PC-3 (cell line): ENCODE results near the gene RBPMS2. TPM values are rescaled to one million over a fixed set of nuclear protein-coding genes. Genes with fewer than 3 reads are reported as not detected.
"Not testable (repeated sequence)": the region's sequence is repeated elsewhere in the genome, so short reads cannot be mapped to it uniquely, and the experiment has no call there.

ENCODE experiments used
- ATAC-seq: fragments of 200-7000 bp; cut with Tn5 transposase; 2 replicates; pipeline ENCODE4 v1.9.1; 2020; ENCODE audit warnings: mild to moderate bottlenecking, moderate library complexity
- BruUV-seq: library from RNA; stranded (reverse); fragments of 400-500 nt; replicated peaks from 2 replicates; lab custom pipeline; 2021; lab: Mats Ljungman, UMichigan
- CTCF ChIA-PET: fragments of 300-600 bp; sonication (Branson Sonifier 250); formaldehyde crosslinking; loops from one replicate; lab custom pipeline; 2022; ENCODE audit warnings: antibody characterized with exemption; lab: Charles Lee
- POLR2A ChIA-PET: fragments of 300-600 bp; sonication (Branson Sonifier 250); formaldehyde crosslinking; loops from one replicate; lab custom pipeline; 2022; ENCODE audit warnings: antibody characterized with exemption; ENCODE audit not compliant: unreplicated experiment; lab: Charles Lee
- DNase-seq: peaks from one replicate; pipeline ENCODE4 v3.0.0-alpha.2; 2015
- H2AFZ ChIP-seq: fragments of 300-600 bp; sonication (generic); 2 replicates; pipeline ENCODE4 v1.6.0; 2016; ENCODE audit warnings: antibody characterized with exemption, low read length
- H3F3A ChIP-seq: fragments of 300-600 bp; sonication (generic); one replicate; pipeline ENCODE4 v1.6.0; 2017; ENCODE audit warnings: antibody characterized with exemption, low read length, control low read depth, mild to moderate bottlenecking; ENCODE audit not compliant: unreplicated experiment
- H3K27ac ChIP-seq: fragments of 300-600 bp; sonication (generic); 2 replicates; pipeline ENCODE4 v1.5.1; 2016; ENCODE audit warnings: mild to moderate bottlenecking, low read length
- H3K27me3 ChIP-seq: fragments of 300-600 bp; sonication (generic); 2 replicates; pipeline ENCODE4 v1.6.1; 2016; ENCODE audit warnings: low read length, mixed read lengths
- H3K36me3 ChIP-seq: fragments of 300-600 bp; sonication (generic); 2 replicates; pipeline ENCODE4 v1.6.1; 2016; ENCODE audit warnings: low read depth, mixed run types, low read length, mixed read lengths
- H3K4me1 ChIP-seq: fragments of 300-600 bp; sonication (generic); 2 replicates; pipeline ENCODE4 v1.5.1; 2016; ENCODE audit warnings: low read length; ENCODE audit not compliant: insufficient read depth
- H3K4me2 ChIP-seq: fragments of 300-600 bp; sonication (generic); 2 replicates; pipeline ENCODE4 v1.6.0; 2016; ENCODE audit warnings: low read length
- H3K4me3 ChIP-seq: fragments of 300-600 bp; sonication (generic); 2 replicates; pipeline ENCODE4 v1.5.1; 2016; ENCODE audit warnings: mild to moderate bottlenecking, low read length, mixed read lengths
- H3K79me2 ChIP-seq: fragments of 300-600 bp; sonication (generic); 2 replicates; pipeline ENCODE4 v1.6.1; 2017; ENCODE audit warnings: low read length, mixed read lengths
- H3K9ac ChIP-seq: fragments of 300-600 bp; sonication (generic); 2 replicates; pipeline ENCODE4 v1.6.0; 2016; ENCODE audit warnings: mild to moderate bottlenecking, low read length
- H3K9me2 ChIP-seq: fragments of 300-600 bp; sonication (generic); replicated peaks from 2 replicates; pipeline ENCODE4 v1.6.1; 2016; ENCODE audit warnings: mixed run types, low read length, mixed read lengths
- H3K9me3 ChIP-seq: fragments of 300-600 bp; sonication (generic); 2 replicates; pipeline ENCODE4 v1.6.1; 2016; ENCODE audit warnings: low read length, mixed read lengths
- H4K20me1 ChIP-seq: fragments of 300-600 bp; sonication (generic); 2 replicates; pipeline ENCODE4 v1.6.1; 2016; ENCODE audit warnings: low read length, mixed read lengths
- CTCF ChIP-seq: fragments of 300-600 bp; sonication (generic); conservative IDR thresholded peaks from 2 replicates; pipeline ENCODE4 v1.5.1; 2017; ENCODE audit warnings: antibody characterized with exemption, low read depth, mild to moderate bottlenecking, low read length
- EZH2 ChIP-seq: fragments of 300-600 bp; sonication (generic); IDR thresholded peaks from one replicate; pipeline ENCODE4 v1.6.1; 2017; ENCODE audit warnings: antibody characterized with exemption, mild to moderate bottlenecking, low read length; ENCODE audit not compliant: unreplicated experiment
- EZH2phosphoT487 ChIP-seq: fragments of 300-600 bp; sonication (generic); IDR thresholded peaks from 2 replicates; pipeline ENCODE4 v1.6.1; 2018; ENCODE audit warnings: mild to moderate bottlenecking, antibody characterized with exemption, low read length, borderline replicate concordance
- intact Hi-C: fragments of 100-400 bp; cut with micrococcal nuclease; formaldehyde crosslinking; loops from 2 replicates; pipeline ENCODE4 v1.9.0; 2023
- total RNA-seq: library from RNA; depleted of rRNA; stranded (reverse); fragments of >200 nt; gene quantifications from 2 replicates; pipeline ENCODE4 v1.2.3, GENCODE V29; 2014

The RBPMS2 gene
- total RNA-seq, 1 experiment from 2014 or later, result not detected

- DNase-seq (no peak), ATAC-seq (no peak)
- H2AFZ ChIP-seq, result no peak overlapping the region
- H3K27ac ChIP-seq, result no peak overlapping the region
- no peak overlapping the region for H3K9ac ChIP-seq
- no peaks in the 10 kb centered on the region for H3K79me2 ChIP-seq
- ChIA-PET CTCF (no interaction called here), POLR2A (no interaction called here)
- H3K4me3 ChIP-seq, result no peak overlapping the region
- intact Hi-C loops, result no loop called here
- no peaks in the 10 kb centered on the region for H3K36me3 ChIP-seq
- no peaks in the 10 kb centered on the region for H3K27me3 ChIP-seq
- no TSS peak for BruUV-seq
- no peaks in the 10 kb centered on the region for H3K9me3 ChIP-seq
- peaks cover under 1% of the 10 kb centered on the region; the same call in 1 of the 2 replicates for H3K4me1 ChIP-seq
- no peaks in the 10 kb centered on the region for H4K20me1 ChIP-seq
- no peaks in the 10 kb centered on the region for H3K9me2 ChIP-seq
- H3K4me2 ChIP-seq, result no peak overlapping the region
- TF ChIP-seq EZH2, result no peak
- no peak for TF ChIP-seq CTCF
- TF ChIP-seq EZH2phosphoT487, result no peak
- H3F3A ChIP-seq, result no peaks in the 10 kb centered on the region
Observed at GRCh38 chr15:64743691-64744090, 31.7 kb downstream of the RBPMS2 start.

DNA sequence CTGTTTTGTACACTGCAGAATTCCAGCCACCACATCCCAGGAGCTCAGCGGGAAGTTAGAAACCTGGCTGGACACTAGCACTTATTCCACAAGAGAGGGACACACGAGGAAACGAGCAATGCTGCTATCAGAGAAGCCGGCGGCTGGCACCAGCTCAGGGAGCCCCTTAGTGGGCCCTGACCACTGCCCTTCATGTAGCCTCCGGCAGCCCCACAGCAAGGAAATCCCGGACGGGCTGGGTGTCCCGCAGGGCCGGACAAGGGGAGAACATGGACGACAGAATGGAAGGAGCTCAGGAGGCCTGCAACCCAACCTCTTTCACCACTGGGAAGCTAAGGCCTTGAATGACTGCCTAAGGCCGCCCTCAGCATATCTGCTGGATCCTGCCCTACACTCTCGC, 32.5 kb downstream of the RBPMS2 start:
- Histone ChIP-seq H3K27me3 (no peaks in the 10 kb centered on the region), H3K79me2 (no peaks in the 10 kb centered on the region), H3K4me1 (no peaks in the 10 kb centered on the region), H3K9me2 (no peaks in the 10 kb centered on the region), H3F3A (no peaks in the 10 kb centered on the region), H3K4me2 (no peak overlapping the region), H3K9me3 (no peaks in the 10 kb centered on the region), H3K4me3 (no peak overlapping the region), H4K20me1 (no peaks in the 10 kb centered on the region), H3K9ac (no peak overlapping the region), H3K27ac (no peak overlapping the region), H3K36me3 (no peaks in the 10 kb centered on the region), H2AFZ (no peak overlapping the region)
- ATAC-seq (no peak), DNase-seq (no peak)
- no TSS peak for BruUV-seq
- CTCF ChIA-PET, result no interaction called here
- TF ChIP-seq EZH2phosphoT487 (no peak), CTCF (no peak), EZH2 (no peak)
- POLR2A ChIA-PET, result no interaction called here
- intact Hi-C loops, result no loop called here

DNA sequence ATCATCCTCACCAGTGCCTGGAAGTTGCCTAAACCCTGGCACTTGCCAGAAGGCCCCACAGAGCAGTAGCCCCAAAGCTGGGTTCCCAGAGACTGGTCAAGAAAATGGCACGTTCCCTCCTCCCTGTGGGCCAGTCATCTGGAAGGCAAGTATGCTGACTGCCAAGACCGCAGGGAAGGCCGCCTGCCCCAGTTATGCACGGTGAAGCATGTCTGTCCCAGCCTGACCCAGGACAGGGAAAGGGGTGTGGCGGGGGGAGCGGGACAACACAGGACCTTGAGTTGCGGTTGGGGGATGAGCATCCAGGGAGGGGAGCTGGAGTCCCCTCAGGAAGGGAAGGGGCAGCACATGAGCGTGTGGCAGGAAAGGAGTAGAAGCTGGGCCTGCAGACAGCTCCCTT, 33.0 kb downstream of the RBPMS2 start:
- ChIA-PET CTCF (no interaction called here), POLR2A (no interaction called here)
- ATAC-seq, result no peak
- Histone ChIP-seq H3K27ac (no peak overlapping the region), H3K4me2 (no peak overlapping the region), H3K9ac (no peak overlapping the region), H3K9me2 (no peaks in the 10 kb centered on the region), H3K4me1 (no peaks in the 10 kb centered on the region), H3K36me3 (no peaks in the 10 kb centered on the region), H3K27me3 (no peaks in the 10 kb centered on the region), H3K9me3 (no peaks in the 10 kb centered on the region), H3K4me3 (no peak overlapping the region), H3F3A (no peaks in the 10 kb centered on the region), H3K79me2 (no peaks in the 10 kb centered on the region), H4K20me1 (no peaks in the 10 kb centered on the region), H2AFZ (no peak overlapping the region)
- BruUV-seq, result no TSS peak
- intact Hi-C loops, result no loop called here
- DNase-seq, result no peak
- TF ChIP-seq EZH2phosphoT487, result no peak
- no peak for TF ChIP-seq EZH2
- no peak for TF ChIP-seq CTCF

- POLR2A ChIA-PET, result not testable (repeated sequence)
Observed at GRCh38 chr15:64741708-64742107, 33.7 kb downstream of the RBPMS2 start.

More at GRCh38 chr15:64741708-64742107, 33.7 kb downstream of the RBPMS2 start:
- H2AFZ ChIP-seq, H3K9ac ChIP-seq, H4K20me1 ChIP-seq, BruUV-seq, intact Hi-C loops, H3K36me3 ChIP-seq, H3K4me3 ChIP-seq, H3K9me3 ChIP-seq, H3K27me3 ChIP-seq, H3F3A ChIP-seq, CTCF ChIA-PET, H3K9me2 ChIP-seq, DNase-seq, H3K4me1 ChIP-seq, H3K4me2 ChIP-seq, H3K79me2 ChIP-seq, H3K27ac ChIP-seq, ATAC-seq: not testable (repeated sequence)
